ENCODE results near the gene LHX4. TPM values are rescaled to one million over a fixed set of nuclear protein-coding genes. Genes with fewer than 3 reads are reported as not detected.

LHX4 gene
- total and polyA plus RNA-seq, 2 of the 4 experiments (the other 2 are of a cell fraction), result 0.05 to 0.18 TPM

DNA sequence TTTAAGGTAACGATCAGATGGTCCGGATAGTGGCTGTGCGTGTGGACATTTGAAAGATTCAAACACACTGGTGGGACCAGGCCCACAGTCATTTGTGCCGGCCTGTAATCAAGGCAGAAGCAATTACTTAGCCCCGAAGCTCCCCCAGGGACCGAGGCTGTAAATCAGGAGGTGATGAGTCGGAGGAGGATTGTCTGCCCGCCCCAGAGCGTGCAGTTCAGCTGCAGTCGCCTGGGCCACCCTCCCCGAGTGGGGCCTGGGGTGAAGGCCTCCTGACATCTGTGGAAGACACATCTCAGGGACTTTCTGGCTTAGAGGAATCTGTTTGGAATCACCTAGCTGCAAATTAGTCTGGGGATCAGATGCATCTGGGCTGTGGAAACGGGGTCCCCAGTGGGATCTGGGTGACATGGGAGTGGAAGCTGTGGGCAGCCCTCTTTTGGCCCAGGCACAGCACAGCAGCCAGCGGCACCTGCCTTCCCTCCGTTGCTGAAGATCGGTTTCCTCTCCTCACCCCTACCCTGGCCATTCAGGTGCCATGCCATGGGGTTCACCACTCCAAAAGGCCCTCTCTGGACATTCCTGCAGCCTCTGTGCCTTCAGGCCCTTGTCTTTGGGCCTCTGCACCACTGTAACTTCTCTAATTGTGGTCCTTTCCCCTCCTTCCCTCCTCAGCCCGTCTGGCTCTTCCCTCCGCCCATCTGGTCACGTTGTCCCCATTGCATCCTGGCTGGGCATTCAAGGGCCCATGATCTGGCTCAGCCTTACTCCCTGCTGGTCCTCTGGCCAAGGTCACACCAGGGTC lies 25.7 kb downstream of the LHX4 start (continued):
- TF ChIP-seq MAZ (IDR thresholded peaks at IDR 0.05; ENCODE audit: borderline replicate concordance, low read depth, low read length), result no peak

DNA sequence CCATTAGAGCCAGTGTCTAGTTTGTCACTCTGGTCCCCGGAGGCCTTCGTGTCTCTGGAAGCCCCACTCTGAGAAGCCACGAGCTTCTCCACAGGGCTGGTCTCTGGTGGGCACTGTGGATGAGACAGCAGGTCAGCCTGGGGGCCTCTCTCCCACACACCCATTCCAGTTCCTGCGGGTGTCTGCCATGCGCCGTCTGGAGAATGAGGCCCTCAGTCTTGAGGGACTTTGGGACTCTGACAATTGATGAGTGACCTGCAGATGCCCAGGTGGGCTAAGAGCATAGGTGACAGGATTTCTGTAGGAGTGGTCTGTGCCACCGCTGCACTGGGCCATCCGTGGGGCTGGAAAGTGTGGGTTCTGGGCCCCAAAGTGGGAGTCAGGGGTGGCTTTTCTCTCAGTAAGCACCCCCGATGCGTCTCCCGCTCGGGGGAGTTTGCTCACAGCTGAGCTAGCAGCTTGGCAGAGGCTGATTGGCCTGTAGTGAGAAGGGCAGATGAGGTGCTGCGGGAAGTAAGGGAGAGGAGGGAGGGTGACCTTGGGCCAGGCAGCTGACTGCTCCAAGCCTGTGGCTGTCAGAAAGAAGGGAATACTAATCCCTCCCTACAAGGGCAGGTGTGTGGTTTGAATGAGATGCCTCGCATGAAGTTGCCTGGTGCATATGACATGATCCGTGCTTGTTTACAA lies 26.4 kb downstream of the LHX4 start:
- no peaks in the 10 kb centered on the region for H3K9me3 ChIP-seq (ENCODE audit: control insufficient read depth, insufficient read depth, low read length)
- no peak overlapping the region for H3K4me2 ChIP-seq (ENCODE audit: low read depth, low read length)
- H3K9ac ChIP-seq (ENCODE audit: low read depth, low read length), result no peak overlapping the region
- H3K79me1 ChIP-seq (ENCODE audit: low read depth in 1 of 2, low read length in 2 of 2), result no peaks in the 10 kb centered on the region
- no TSS peak for BruUV-seq (replicated peaks)
- no peak overlapping the region for H2AK5ac ChIP-seq (ENCODE audit: low read depth, low read length)
- dilution Hi-C loops (cut with HindIII; ENCODE audit: low sequenced_read_pairs, unreplicated experiment), result no loop called here
- H2AK9ac ChIP-seq (replicated peaks; ENCODE audit: low read depth, low read length, poor library complexity), result no peak overlapping the region
- ATAC-seq (ENCODE audit: low read depth), result no peak
- no peak overlapping the region for H3K27ac ChIP-seq (ENCODE audit: insufficient read depth, low read length)
- H3K27me3 ChIP-seq (ENCODE audit: control insufficient read depth, insufficient read depth, low read length), result peaks cover 32% of the 10 kb centered on the region
- H2BK20ac ChIP-seq (ENCODE audit: low read depth, low read length), result no peak overlapping the region
- CTCF ChIA-PET, result no interaction called here
- no peak overlapping the region for H3K4me3 ChIP-seq (ENCODE audit: insufficient read depth, low read depth, low read length)
- no peak overlapping the region for H3K56ac ChIP-seq (ENCODE audit: extremely low read depth, insufficient read depth, low read length)
- H2AFZ ChIP-seq (replicated peaks; ENCODE audit: low read length, poor library complexity), result peak overlapping the region; percentile 57
- no peak overlapping the region for H3K4ac ChIP-seq (ENCODE audit: low read depth, low read length)
- POLR2A ChIA-PET (ENCODE audit: unreplicated experiment), result no interaction called here
- H4K5ac ChIP-seq (ENCODE audit: low read depth, low read length), result no peak overlapping the region
- H3K18ac ChIP-seq (ENCODE audit: low read depth, low read length), result no peak overlapping the region
- H4K91ac ChIP-seq (ENCODE audit: insufficient read depth, low read depth, low read length), result no peak overlapping the region
- in situ Hi-C loops (cut with MboI; ENCODE audit: low sequenced_read_pairs), result loop anchor here (25.0 kb wide), 1 partner anchor 906 kb away; no protein-coding TSS in a partner anchor
- H3K9me1 ChIP-seq (ENCODE audit: insufficient read depth, low read length), result no peaks in the 10 kb centered on the region
- no peak overlapping the region for H3K23ac ChIP-seq (ENCODE audit: low read depth, low read length)
- no peak overlapping the region for H2BK120ac ChIP-seq (ENCODE audit: low read depth, low read length)
- 70% methylated on average over 2 of the region's 15 CpGs; no CpG with 5 or more reads in 1 of the 2 experiments for WGBS, 2 experiments (ENCODE audit: extremely low coverage in 2 of 2, insufficient read length in 1 of 2)
- H2BK15ac ChIP-seq (ENCODE audit: low read depth, low read length), result no peak overlapping the region
- H3K14ac ChIP-seq (replicated peaks; ENCODE audit: low read depth, low read length), result no peak overlapping the region
- no peaks in the 10 kb centered on the region for H3K36me3 ChIP-seq (ENCODE audit: control insufficient read depth, insufficient read depth, low read length)
- no peaks in the 10 kb centered on the region for H3K4me1 ChIP-seq (ENCODE audit: control insufficient read depth, insufficient read depth, low read length)
- H4K20me1 ChIP-seq (ENCODE audit: insufficient read depth, low read length), result no peaks in the 10 kb centered on the region
- H2BK5ac ChIP-seq (ENCODE audit: low read depth, low read length, poor library complexity, severe bottlenecking), result no peak overlapping the region
- no peak overlapping the region for H4K8ac ChIP-seq (ENCODE audit: low read depth in 2 of 2, low read length in 2 of 2)
- no peak for DNase-seq
- intact Hi-C loops (cut with micrococcal nuclease), result no loop called here
- TF ChIP-seq MXI1 (IDR thresholded peaks at IDR 0.05; ENCODE audit: borderline replicate concordance, low read depth, low read length), result no peak
- TF ChIP-seq RCOR1 (IDR thresholded peaks at IDR 0.05; ENCODE audit: insufficient replicate concordance, low read length), result no peak
- no peak for TF ChIP-seq SMC3 (IDR thresholded peaks at IDR 0.05; ENCODE audit: low read depth, low read length)
- TF ChIP-seq RAD21 (IDR thresholded peaks at IDR 0.05; ENCODE audit: low read length), result no peak
- TF ChIP-seq, protein P1, sequence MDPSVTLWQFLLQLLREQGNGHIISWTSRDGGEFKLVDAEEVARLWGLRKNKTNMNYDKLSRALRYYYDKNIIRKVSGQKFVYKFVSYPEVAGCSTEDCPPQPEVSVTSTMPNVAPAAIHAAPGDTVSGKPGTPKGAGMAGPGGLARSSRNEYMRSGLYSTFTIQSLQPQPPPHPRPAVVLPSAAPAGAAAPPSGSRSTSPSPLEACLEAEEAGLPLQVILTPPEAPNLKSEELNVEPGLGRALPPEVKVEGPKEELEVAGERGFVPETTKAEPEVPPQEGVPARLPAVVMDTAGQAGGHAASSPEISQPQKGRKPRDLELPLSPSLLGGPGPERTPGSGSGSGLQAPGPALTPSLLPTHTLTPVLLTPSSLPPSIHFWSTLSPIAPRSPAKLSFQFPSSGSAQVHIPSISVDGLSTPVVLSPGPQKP (IDR thresholded peaks at IDR 0.05; ENCODE audit: borderline replicate concordance, low read depth, low read length), result no peak
- TF ChIP-seq NFE2L2 (IDR thresholded peaks at IDR 0.05; ENCODE audit: low read depth, low read length), result no peak
- TF ChIP-seq, protein P2, sequence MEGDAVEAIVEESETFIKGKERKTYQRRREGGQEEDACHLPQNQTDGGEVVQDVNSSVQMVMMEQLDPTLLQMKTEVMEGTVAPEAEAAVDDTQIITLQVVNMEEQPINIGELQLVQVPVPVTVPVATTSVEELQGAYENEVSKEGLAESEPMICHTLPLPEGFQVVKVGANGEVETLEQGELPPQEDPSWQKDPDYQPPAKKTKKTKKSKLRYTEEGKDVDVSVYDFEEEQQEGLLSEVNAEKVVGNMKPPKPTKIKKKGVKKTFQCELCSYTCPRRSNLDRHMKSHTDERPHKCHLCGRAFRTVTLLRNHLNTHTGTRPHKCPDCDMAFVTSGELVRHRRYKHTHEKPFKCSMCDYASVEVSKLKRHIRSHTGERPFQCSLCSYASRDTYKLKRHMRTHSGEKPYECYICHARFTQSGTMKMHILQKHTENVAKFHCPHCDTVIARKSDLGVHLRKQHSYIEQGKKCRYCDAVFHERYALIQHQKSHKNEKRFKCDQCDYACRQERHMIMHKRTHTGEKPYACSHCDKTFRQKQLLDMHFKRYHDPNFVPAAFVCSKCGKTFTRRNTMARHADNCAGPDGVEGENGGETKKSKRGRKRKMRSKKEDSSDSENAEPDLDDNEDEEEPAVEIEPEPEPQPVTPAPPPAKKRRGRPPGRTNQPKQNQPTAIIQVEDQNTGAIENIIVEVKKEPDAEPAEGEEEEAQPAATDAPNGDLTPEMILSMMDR (conservative IDR thresholded peaks at IDR 0.05; ENCODE audit: low read depth, low read length), result no peak
- no peak for TF ChIP-seq BHLHE40 (IDR thresholded peaks at IDR 0.05; ENCODE audit: low read depth, low read length)
- no peak for TF ChIP-seq FOS (IDR thresholded peaks at IDR 0.05; ENCODE audit: low read depth, low read length)
- TF ChIP-seq CEBPB (IDR thresholded peaks at IDR 0.05; ENCODE audit: low read depth, low read length), result no peak

Data from IMR-90 (cell line).